ENCODE measurements around the gene EVL.

Gene EVL

DNA sequence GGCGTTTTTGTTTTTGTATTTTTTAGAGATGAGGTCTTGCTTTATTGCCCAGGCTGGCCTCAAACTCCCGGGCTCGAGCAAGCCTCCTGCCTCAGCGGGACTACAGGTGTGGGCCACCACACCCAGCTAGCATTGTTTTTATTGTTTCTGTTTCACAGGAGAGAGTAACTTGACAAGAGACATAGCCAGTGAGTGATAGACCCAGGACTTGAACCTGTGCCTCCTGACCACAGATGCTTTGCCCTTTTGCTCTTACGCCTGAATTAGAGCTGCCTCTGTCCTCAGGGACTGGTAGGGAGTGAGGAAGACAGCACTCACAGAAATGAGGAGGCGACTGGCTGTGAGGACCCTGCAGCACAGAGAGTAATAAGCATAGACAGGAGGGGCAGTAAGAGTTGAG is 2.3 kb downstream of the EVL start:
- DNase-seq, result no peak

GRCh38 chr14:100067971-100068959 is 3.0 kb downstream of the EVL start:
- no peak for DNase-seq

GRCh38 chr14:100069161-100069800 is 4.1 kb downstream of the EVL start:
- DNase-seq, result peak; percentile 11

DNA sequence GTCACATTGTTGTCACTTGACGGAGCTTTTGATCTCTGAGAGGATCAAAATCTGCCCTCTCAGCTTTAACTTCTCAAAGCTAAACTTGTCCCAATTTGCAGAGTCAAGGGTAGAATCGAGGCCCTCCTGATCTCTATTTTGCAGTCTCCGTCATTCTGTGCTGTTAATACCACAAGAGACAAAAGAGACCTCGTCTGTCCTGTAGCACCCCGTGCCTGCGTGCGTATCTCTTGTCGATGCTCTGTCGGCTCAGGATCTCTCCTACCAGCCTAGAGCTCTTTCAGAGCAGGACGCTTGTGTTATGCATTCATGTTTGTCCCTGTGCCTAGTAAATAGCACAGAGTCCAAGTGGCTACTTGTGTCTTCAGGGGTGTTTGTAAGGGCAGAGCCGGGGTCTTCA is 5.1 kb downstream of the EVL start:
- DNase-seq, result no peak

- DNase-seq, result no peak
Measured at GRCh38 chr14:100071545-100071944, 6.3 kb downstream of the EVL start.

DNA sequence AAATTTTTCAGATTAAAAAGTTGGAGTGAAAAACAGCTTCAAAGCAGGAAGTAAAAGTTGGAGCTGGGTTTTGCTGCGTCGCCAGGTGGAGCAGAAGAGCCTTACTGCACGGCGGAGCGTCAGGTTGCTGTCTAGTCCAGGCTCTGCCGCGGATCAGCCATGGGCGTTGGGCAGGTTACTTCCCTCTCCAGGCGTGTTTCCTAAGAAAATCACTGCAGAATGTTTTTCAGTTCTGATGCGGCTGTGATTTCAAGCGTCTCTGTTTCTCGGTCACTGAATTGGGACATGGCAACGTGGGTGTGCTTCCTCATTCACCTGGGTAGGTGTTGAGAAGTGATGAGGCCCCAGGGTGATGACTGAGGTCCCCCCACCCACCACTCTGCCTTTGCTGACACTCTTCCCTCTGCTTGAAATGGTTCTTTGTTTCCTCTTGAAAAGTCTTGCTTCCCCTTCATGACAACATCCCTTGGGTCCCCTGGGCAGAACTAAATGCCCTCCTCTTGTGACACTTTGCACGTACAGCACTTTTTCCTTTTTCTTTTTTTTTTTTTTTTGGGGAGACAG is 7.6 kb downstream of the EVL start:
- DNase-seq, result no peak

DNA sequence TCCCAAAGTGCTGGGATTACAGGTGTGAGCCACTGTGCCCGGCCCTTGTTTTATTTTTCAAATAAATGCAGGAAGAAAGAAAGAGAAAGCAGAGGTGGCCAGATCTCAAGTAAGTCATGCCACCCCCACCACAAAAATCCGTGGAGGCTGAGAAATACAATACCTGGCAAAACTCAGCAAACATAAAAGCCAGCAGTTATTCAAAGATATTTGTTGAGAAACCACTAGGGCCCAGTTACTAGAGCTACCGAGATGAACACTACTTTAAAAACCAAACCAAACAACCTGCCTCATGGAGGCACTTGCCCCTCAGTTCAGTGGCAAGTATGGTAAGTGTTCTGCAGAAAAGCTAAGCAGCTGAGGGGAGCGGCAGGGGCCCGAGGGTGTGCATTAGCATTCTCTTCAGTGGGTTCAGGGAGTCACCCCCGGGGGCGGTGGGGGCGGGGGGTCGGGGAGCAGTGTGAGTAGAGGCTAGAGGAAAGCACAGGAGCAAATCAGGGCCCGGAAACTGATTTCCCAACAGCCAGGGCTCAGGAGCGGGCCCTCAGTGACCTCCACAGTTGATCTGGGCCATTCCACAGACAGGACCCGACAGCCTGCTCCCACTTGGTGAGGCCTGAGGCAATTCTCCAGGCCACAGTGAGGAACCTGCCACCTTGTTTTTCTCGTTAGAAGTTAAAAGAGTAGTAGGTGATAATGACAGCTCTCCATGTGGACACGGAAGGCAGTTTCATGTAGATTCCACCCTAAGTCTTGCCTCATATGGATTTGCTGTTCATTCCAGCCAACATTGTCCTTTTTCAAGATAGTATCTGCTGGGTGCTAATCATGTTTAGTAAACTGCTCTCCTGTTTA is 8.6 kb downstream of the EVL start:
- DNase-seq, result no peak

GRCh38 chr14:100074431-100075100 is 9.3 kb downstream of the EVL start:
- no peak for DNase-seq

GRCh38 chr14:100075681-100076080 is 10.5 kb downstream of the EVL start:
- no peak for DNase-seq

- DNase-seq, result no peak
Measured at GRCh38 chr14:100076133-100076532, 10.9 kb downstream of the EVL start.

- no peak for DNase-seq
Measured at GRCh38 chr14:100076606-100077005, 11.4 kb downstream of the EVL start.

DNA sequence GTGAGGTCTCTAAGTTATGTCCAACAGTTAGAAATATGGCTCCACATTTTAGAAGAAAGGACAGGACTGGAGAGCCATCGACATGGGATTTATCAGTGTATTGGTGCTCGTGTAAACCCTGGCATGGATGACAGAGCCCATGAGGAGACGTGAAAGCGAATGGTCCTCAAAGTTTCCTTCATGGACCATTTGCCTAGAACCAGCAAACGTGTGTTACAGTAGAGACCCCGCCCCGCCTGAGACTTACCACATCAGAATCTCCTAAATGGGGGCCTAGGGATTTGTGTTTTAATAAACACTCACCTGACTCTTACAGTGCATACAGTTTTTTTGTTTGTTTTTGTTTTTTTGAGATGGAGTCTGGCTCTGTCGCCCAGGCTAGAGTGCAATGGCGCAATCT is 12.2 kb downstream of the EVL start:
- DNase-seq, result no peak

- no peak for DNase-seq
Measured at GRCh38 chr14:100078216-100078803, 13.1 kb downstream of the EVL start.

GRCh38 chr14:100078997-100079725 is 13.9 kb downstream of the EVL start:
- peak; percentile 85 for DNase-seq

- no peak for DNase-seq
Measured at GRCh38 chr14:100079726-100080005, 14.4 kb downstream of the EVL start.

DNA sequence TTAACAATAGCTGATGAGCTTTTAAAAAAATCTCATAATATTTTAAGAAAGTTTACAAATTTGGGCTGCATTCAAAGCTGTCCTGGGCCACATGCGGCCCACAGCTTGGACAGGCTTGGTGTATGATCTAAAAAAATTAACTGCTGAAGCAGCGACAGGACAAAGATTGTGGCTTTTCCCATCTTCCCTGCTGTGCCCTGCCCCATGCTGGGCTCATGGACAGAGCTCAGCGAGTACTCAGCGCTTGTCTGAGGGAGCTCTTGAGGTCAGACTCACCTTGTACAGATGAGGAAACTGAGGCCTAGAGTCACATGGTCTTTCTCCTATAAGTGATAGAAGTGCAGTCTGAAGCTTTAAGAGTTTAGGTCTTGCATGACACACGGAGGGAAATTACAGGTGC is 15.0 kb downstream of the EVL start:
- DNase-seq, result no peak

DNA sequence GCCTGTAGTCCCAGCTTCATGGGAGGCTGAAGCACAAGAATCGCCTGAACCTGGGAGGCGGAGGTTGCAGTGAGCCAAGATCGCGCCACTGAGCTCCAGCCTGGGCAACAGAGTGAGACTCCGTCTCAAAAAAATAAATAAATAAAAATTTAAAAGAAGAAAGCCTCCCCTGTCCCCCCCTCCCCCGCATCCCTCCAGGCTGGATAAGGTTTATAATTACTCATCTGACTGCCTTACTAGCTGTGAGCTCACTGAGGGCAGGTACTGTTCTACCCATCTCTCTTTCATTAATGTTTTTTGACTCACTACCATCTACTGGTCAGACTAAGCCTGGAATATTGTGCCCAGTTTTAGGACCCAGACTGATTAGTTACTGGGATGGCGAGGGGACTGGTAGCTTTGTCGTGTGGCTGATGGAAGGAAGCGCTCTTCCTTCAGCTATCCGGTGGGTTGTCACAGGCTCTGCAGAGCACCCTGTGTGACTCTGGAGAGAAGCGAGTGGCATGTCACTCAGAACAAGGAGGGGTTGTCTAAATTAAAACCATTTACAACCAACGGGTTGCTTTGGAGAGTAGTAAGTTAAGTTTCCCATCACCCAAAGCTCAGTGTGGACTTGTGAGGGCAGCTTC is 16.9 kb downstream of the EVL start:
- DNase-seq, result no peak

GRCh38 chr14:100082723-100083122 is 17.5 kb downstream of the EVL start:
- no peak for DNase-seq

GRCh38 chr14:100083706-100084105 is 18.5 kb downstream of the EVL start:
- peak; percentile 22 for DNase-seq

DNA sequence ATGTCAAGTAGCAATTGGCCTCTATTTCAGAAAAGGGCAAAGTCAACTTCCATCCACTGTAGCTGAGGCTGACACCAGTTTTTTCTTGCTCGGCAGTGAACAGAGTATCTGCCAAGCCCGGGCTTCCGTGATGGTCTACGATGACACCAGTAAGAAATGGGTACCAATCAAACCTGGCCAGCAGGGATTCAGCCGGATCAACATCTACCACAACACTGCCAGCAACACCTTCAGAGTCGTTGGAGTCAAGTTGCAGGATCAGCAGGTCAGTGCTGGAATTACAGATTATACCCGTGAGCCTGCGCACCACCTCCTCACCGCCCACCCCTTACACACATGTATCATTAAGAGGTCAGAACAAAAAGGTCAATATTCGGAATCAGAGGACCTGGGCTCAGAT is 19.4 kb downstream of the EVL start:
- DNase-seq, result no peak

- no peak for DNase-seq
Measured at GRCh38 chr14:100085462-100085861, 20.2 kb downstream of the EVL start.

All from NCI-H2171 (cell line).